PFSK-1 (cell line): ENCODE measurements around the gene MAX.

Experiments used
- FOXP2 ChIP-seq: optimal IDR thresholded peaks from 2 replicates; pipeline ENCODE3; 2011; ENCODE audit warnings: borderline replicate concordance, control low read depth, inconsistent platforms; ENCODE audit not compliant: insufficient read depth; ENCODE audit errors: extremely low read length, extremely low read depth
- POLR2AphosphoS5 ChIP-seq: IDR thresholded peaks from 2 replicates; pipeline ENCODE4 v1.6.1; 2012; ENCODE audit warnings: low read depth, mild to moderate bottlenecking, control low read depth, low read length, moderate library complexity
- REST ChIP-seq, 2 experiments: IDR thresholded peaks; 2 replicates each; pipeline versions ENCODE4 v1.6.1 to v1.8.0; 2011 to 2012; ENCODE audit warnings: low read depth in 2 of 2, low read length in 2 of 2, control low read depth in 1 of 2, inconsistent platforms in 1 of 2, mild to moderate bottlenecking in 1 of 2, moderate library complexity in 1 of 2; ENCODE audit not compliant: insufficient read depth in 1 of 2
- SIN3A ChIP-seq: IDR thresholded peaks from 2 replicates; pipeline ENCODE4 v1.6.1; 2012; ENCODE audit warnings: mild to moderate bottlenecking, low read length, moderate library complexity, borderline replicate concordance; ENCODE audit not compliant: insufficient read depth
- TAF1 ChIP-seq: IDR thresholded peaks from 2 replicates; pipeline ENCODE4 v1.6.1; 2012; ENCODE audit warnings: low read length, control low read depth, borderline replicate concordance; ENCODE audit not compliant: insufficient read depth

MAX gene

DNA sequence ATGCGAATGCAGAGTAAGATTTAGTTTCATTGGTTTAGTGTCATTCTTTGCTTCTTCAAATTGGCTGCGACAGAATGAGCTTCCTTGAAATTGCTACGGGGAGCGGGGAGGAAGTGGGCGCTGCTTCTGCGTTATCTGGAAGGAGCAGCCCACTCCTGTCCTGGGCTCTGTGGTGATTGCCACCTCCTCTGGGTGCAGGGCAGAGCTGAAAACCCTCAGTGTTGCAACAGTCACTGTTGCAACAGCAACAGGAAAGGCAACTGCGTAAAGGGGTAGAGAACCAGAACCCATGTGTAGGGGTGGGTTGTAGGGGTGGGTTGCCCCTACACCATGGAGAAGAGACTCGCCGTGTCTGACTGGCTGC, 57.7 kb downstream of the MAX start:
- TF ChIP-seq TAF1: no peak
- TF ChIP-seq REST (IDR thresholded peaks at IDR 0.05; ENCODE audit: insufficient read depth in 1 of 2, low read depth in 2 of 2, low read length in 2 of 2): no peak
- TF ChIP-seq POLR2AphosphoS5: no peak
- no peak for TF ChIP-seq FOXP2
- TF ChIP-seq SIN3A: no peak

- TF ChIP-seq POLR2AphosphoS5 (no peak), FOXP2 (no peak), SIN3A (no peak), TAF1 (no peak), REST (IDR thresholded peaks at IDR 0.05; ENCODE audit: insufficient read depth in 1 of 2, low read depth in 2 of 2, low read length in 2 of 2) (no peak)
Observed at GRCh38 chr14:65043893-65044595, 58.3 kb downstream of the MAX start.

DNA sequence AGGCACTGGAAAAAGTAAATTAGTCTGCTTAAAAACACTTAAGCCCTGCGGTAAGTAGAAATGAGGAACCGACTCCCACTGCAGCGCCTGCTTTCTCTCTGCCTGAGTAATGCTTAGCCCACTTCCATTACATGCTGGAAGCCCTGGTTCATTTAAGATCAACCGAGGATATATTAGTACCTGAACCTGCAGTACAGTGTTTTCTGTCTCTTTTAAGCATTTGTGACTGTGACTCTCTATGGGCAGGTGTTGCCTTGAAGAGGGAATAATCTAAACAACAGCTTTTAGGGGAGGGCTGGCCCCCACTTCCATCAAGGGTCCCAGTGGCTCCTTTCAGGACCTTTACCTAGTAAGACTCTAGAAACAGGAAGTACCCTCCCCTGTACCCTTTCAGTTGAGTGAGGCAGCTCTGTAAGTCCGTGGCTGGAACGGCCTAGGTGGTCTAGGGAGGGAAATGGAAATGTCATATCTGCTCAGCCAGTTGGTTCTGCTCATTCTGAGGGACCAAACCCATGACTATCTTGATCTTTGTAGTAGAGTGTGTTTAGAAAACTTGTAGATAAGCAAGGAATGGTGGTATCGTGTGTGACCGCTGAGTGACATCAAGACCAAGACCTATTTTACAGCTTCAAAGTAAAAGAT, 59.5 kb downstream of the MAX start:
- no peak for TF ChIP-seq POLR2AphosphoS5
- no peak for TF ChIP-seq REST (IDR thresholded peaks at IDR 0.05; ENCODE audit: insufficient read depth in 1 of 2, low read depth in 2 of 2, low read length in 2 of 2)
- no peak for TF ChIP-seq TAF1
- no peak for TF ChIP-seq SIN3A
- TF ChIP-seq FOXP2: no peak

- TF ChIP-seq REST (IDR thresholded peaks at IDR 0.05; ENCODE audit: insufficient read depth in 1 of 2, low read depth in 2 of 2, low read length in 2 of 2): no peak
- no peak for TF ChIP-seq FOXP2
- no peak for TF ChIP-seq TAF1
- TF ChIP-seq POLR2AphosphoS5: no peak
- no peak for TF ChIP-seq SIN3A
Observed at GRCh38 chr14:65042296-65042695, 60.0 kb downstream of the MAX start.
